CD4-positive, alpha-beta T cell treated with Interleukin-10 for 1 hour (primary cell): ENCODE results near the gene CNP.
A peak's percentile ranks its signal among the peaks of the same experiment; 100 is the strongest.

ENCODE experiments used
- DNase-seq: peaks from one replicate; pipeline ENCODE4 v3.0.0-alpha.2; 2020

CNP gene

DNA sequence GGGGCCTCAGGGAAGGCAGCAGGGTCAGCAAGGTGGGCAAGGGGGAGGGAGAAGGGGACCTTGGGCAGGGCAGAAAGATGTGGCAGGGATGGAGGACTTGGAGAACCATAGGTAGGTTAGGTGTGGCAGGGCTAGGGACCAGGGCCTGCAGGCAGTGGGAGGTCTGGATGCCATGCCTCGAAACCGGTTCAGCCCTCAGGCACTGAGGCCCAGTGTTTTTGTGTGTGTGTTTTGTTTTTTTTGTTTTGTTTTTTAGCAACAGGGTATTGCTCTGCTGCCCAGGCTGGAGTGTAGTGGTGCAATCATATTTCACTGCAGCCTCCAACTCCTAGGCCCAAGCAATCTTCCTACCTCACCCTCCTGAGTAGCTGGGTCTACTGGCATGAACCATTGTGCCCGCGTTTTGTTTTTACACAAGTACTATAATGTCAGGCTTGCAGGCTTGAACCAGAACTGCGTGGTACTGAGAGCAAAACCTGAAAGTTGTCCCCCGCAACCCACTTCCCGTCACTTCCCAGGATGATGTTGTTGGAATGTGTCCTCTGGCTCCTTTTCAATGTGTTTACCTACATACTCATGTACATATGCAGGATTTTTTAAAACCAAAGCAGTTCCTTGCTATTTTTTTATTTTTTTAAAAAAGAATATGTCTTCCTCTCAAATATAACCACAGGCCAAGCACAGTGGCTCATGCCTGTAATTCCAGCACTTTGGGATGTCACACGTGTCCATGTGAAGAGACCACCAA is 23.8 kb upstream of the CNP start:
- DNase-seq: no peak

GRCh38 chr17:41943492-41943891 is 23.1 kb upstream of the CNP start:
- no peak for DNase-seq

GRCh38 chr17:41944943-41945342 is 21.7 kb upstream of the CNP start:
- DNase-seq: no peak

DNA sequence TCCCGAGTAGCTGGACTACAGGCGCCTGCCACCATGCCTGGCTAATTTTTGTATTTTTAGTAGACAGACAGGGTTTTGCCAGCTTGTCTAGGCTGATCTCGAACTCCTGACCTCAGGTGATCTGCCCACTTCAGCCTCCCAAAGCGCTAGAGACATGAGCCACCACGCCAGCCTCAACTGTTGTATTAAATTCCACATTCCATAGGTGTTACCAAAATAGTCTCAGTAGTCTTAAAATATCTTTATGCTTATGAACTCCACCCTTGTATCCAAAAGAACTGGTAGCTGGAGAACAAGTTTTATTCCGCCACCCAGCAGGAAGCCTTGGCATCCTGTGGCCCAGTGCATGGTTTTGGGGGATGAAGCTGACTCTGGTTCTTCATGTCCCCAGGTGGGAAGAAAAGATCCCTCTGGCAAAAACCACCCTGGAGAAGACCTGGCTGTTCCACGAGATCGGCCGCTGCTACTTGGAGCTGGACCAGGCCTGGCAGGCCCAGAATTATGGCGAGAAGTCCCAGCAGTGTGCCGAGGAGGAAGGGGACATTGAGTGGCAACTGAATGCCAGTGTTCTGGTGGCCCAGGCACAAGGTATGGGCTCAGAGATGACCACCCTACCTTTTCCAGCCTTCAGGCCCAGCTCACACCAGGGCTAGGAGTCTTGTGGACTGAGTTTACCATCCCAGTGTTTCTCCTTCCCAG is 17.7 kb upstream of the CNP start:
- DNase-seq: no peak

DNA sequence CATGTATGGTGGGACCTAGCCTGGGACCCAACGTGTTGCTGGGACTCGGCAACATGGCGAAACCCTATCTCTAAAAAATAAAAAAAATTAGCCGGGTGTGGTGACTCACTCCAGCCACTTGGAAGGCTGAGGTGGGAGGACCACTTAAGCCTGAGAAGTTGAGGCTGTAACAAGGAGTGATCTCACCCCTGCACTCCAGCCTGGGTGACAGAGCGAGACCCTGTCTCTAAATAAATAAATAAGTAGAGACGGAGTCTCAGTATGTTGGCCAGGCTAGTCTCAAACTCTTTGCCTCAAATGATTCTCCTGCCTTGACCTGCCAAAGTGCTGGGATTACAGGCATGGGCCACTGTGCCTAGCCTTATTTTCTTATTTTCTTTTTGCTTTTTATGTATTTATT is 10.1 kb upstream of the CNP start:
- no peak for DNase-seq

- no peak for DNase-seq
These were observed 9.3 kb upstream of the CNP start for GRCh38 chr17:41957031-41957868.

GRCh38 chr17:41957869-41958439 is 8.6 kb upstream of the CNP start:
- no peak for DNase-seq

- no peak for DNase-seq
These were observed 7.6 kb upstream of the CNP start for GRCh38 chr17:41959030-41959335.

GRCh38 chr17:41959336-41960095 is 7.1 kb upstream of the CNP start:
- DNase-seq: no peak

GRCh38 chr17:41962111-41962510 is 4.5 kb upstream of the CNP start:
- DNase-seq: no peak

- peak; percentile 75 for DNase-seq
These were observed 3.7 kb upstream of the CNP start for GRCh38 chr17:41962768-41963434.

DNA sequence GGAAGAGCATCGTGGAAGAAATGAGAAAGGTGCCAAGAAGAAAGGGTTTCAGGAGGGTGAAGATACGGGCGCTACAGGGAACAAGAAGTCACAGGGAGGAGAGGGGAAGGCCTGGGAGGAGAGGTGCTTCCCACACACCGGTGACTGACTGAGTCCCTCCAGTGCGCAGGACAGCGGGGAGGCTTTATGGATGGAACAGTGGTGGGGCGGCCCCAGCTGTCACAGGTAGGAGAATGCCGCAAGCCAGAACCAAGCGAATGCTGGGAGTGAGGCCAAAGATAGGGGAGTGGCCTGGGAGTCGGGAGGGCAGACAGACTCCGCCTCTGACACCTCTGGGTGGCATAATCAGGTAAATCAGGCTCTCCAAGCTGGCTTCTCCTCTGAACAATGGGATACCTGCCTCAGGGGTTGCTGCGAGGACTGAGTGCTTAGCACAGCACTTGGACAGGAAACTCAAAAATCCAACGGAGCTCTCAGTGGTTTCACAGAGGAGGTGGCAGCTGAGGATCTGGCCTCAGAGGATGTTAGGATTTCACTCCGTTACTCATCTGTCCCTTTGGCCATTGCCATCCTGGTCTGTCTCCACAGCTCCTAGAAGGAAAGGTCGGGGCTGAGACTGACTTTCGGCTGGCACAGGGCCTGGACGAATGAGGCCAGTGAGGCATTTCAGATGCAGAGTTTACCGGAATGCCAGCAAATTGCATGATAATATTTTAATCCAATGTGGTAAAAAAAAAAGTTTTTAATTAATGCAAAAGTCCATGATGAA is 717 bp upstream of the CNP start:
- peak; percentile 80 for DNase-seq

- peak; percentile 60 for DNase-seq
These were observed 736 bp downstream of the CNP start for GRCh38 chr17:41967141-41967920.

DNA sequence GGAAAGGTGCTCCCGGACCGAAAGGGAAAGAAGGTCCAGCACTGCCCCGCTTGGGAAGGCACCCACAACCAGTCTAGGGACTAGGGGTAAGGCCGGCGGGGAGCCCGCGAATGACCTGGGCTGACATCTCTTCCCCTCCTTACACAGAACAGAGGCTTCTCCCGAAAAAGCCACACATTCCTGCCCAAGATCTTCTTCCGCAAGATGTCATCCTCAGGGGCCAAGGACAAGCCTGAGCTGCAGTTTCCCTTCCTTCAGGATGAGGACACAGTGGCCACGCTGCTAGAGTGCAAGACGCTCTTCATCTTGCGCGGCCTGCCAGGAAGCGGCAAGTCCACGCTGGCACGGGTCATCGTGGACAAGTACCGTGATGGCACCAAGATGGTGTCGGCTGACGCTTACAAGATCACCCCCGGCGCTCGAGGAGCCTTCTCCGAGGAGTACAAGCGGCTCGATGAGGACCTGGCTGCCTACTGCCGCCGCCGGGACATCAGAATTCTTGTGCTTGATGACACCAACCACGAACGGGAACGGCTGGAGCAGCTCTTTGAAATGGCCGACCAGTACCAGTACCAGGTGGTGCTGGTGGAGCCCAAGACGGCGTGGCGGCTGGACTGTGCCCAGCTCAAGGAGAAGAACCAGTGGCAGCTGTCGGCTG is 1.5 kb downstream of the CNP start:
- no peak for DNase-seq

DNA sequence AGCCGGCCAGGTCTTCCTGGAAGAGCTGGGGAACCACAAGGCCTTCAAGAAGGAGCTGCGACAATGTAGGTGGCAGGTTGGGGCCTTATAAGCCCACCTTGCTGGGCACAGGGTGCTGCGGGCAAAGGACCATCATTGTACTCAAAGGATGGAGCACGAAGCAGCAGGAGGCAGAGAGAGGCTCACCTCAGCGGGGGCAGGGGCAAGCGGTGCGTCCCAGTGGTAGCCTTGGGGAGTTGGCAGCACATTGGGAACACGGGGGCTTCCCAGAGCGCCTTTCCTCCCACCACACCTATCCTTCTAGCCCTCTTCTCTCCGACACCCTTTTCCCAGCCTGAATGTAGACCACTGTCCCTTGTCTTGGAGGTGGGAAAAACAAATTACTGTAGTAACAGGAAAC is 2.1 kb downstream of the CNP start:
- DNase-seq: no peak

DNA sequence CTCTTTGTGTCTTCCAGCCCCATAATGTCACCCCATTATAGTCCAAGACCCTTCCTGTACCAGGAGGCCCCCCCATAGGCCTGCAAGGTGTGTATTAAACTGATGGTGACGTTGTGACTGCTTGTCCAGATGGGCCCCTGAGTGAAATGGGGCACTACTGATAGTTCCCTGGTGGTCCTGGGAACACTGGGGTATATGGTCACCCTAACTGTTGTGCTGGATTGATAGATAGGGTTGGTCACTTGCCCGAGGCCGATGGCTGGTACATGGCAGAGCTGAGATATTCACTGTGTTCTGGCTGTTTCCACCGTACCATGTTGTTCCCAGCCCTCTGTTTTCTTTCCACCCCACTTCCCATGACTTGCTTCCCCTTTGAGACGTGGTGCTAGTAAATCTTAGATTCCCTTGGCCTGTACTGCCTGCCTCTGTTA is 4.3 kb downstream of the CNP start:
- DNase-seq: no peak

GRCh38 chr17:41971721-41972523 is 5.3 kb downstream of the CNP start:
- no peak for DNase-seq

DNA sequence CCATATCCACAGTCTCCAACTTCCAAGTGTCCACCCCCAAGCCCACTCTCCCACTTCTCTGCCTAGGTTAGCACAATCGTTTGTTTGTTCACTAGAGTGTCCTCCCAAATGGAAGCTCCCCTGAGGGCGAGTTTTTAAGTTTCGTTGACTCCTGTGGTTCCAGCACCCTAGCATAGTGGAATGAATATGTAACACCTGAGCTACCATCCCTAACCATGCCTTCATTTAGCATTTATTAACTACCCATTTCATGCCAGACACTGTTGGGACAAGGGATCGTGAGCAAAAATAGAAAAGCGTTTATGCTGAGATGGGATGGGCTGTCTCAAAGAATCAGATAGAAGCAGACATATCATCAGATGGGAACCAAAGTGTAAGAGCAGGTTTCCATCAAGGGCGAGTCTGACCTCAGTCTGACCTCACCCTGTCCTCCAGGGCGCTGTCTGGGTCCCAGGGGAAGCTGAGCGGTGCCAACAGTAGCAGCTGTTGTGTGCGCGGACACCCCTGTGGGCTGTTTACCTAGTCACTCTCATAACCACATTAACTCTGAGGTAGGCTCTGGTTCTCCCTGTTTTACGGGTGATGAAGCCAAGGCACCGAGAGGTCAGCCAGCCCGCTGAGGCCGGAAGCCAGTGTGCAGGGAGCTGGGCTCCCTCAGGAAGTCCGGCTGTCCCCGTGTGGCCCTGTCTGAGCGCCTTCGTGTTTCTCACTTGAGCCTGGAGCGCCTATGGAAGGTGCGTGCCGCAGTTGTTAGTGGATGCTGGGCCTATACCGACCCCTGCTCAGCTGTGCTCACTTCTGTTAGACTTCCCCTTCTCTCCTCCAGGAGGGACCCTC is 6.2 kb downstream of the CNP start:
- DNase-seq: no peak
